RWPE2 (cell line): ENCODE results near the gene SIGLEC1.

Source experiments
- ATAC-seq: fragments of 200-7000 bp; cut with Tn5 transposase; 3 replicates; pipeline ENCODE4 v1.9.1; 2021; ENCODE audit warnings: low read depth
- DNase-seq: peaks from one replicate; pipeline ENCODE4 v3.0.0-alpha.2; 2020; ENCODE audit warnings: low spot score
- H3K27ac ChIP-seq: fragments of 450-650 bp; 2 replicates; pipeline ENCODE4 v1.5.1; 2017; ENCODE audit warnings: mild to moderate bottlenecking; ENCODE audit not compliant: poor library complexity, severe bottlenecking
- H3K27me3 ChIP-seq: fragments of 250-450 bp; sonication (Bioruptor Pico); 2 replicates; pipeline ENCODE4 v1.5.1; 2021; ENCODE audit warnings: mild to moderate bottlenecking, moderate library complexity; ENCODE audit not compliant: insufficient read depth, poor library complexity, severe bottlenecking
- H3K36me3 ChIP-seq: fragments of 250-450 bp; sonication (Bioruptor Pico); 2 replicates; pipeline ENCODE4 v1.5.1; 2020; ENCODE audit warnings: low read depth, mild to moderate bottlenecking, moderate library complexity
- H3K4me1 ChIP-seq: fragments of 250-450 bp; sonication (Bioruptor Pico); 2 replicates; pipeline ENCODE4 v1.5.1; 2021; ENCODE audit warnings: mild to moderate bottlenecking, moderate library complexity; ENCODE audit not compliant: insufficient read depth, poor library complexity, severe bottlenecking
- H3K4me3 ChIP-seq: fragments of 250-450 bp; sonication (Bioruptor Pico); 2 replicates; pipeline ENCODE4 v1.5.1; 2021; ENCODE audit warnings: mild to moderate bottlenecking, moderate library complexity; ENCODE audit not compliant: severe bottlenecking
- H3K9me3 ChIP-seq: fragments of 250-450 bp; sonication (Bioruptor Pico); 2 replicates; pipeline ENCODE4 v1.5.1; 2021; ENCODE audit warnings: mild to moderate bottlenecking, moderate library complexity; ENCODE audit not compliant: severe bottlenecking
- TF ChIP-seq, protein P1 (sequence below): fragments of 450-650 bp; IDR thresholded peaks from one replicate; pipeline ENCODE4 v1.5.1; 2017; ENCODE audit warnings: mild to moderate bottlenecking, moderate library complexity; ENCODE audit not compliant: poor library complexity, severe bottlenecking

Gene SIGLEC1

DNA sequence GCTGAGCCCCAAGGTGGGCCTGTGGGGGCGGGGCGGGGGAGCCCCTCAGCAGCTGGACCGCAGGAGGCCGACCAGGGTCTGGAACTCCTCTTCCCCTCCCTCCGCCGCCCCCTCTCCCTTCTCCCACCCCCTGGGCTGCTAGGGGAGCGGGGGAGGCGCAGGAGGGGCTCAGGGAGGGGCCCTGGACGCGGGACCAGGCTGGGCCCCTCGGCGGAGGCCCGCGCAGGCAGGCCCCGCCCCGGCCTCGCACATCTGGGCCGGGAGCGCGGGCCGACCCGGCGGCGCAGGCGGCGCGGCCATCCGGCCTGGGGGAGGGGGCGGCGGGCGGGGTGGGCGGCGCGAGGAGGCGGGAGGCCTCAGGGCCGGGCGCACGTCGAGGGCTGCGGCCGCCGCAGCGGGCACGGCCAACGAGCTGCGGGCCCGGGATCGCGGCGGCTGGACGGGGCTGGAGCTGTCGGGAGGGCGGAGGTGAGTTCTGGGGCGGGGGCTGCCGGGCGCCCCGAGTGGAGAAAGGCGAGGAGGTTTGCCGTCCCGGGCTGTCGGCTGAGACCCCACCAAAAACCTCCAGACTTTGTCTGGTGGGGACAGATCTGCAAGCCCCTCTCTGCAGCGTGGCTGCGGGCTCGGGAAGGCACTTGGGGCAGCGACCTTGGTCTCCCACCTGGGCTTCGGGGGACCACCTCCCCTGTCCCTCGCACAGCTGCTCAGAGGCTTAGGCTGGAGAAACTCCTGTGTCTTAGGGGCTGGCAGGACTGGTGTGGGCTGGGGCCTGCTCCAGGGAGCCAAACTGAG lies 20.1 kb upstream of the SIGLEC1 start, which contains the start of gene HSPA12B:
TSS of gene HSPA12B (plus strand) at position 359 of the 792 bp plus-strand sequence. CDS start 5,990 bp downstream, outside the sequence.
- ATAC-seq, result no peak
- H3K36me3 ChIP-seq, result no peaks in the 10 kb centered on the region
- TF ChIP-seq, protein P1, sequence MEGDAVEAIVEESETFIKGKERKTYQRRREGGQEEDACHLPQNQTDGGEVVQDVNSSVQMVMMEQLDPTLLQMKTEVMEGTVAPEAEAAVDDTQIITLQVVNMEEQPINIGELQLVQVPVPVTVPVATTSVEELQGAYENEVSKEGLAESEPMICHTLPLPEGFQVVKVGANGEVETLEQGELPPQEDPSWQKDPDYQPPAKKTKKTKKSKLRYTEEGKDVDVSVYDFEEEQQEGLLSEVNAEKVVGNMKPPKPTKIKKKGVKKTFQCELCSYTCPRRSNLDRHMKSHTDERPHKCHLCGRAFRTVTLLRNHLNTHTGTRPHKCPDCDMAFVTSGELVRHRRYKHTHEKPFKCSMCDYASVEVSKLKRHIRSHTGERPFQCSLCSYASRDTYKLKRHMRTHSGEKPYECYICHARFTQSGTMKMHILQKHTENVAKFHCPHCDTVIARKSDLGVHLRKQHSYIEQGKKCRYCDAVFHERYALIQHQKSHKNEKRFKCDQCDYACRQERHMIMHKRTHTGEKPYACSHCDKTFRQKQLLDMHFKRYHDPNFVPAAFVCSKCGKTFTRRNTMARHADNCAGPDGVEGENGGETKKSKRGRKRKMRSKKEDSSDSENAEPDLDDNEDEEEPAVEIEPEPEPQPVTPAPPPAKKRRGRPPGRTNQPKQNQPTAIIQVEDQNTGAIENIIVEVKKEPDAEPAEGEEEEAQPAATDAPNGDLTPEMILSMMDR, result no peak

GRCh38 chr20:3731944-3732326 lies 19.5 kb upstream of the SIGLEC1 start:
- no peak for DNase-seq
- Histone ChIP-seq H3K4me3 (no peak overlapping the region), H3K4me1 (peaks cover 15% of the 10 kb centered on the region), H3K27ac (no peak overlapping the region), H3K27me3 (no peaks in the 10 kb centered on the region), H3K9me3 (no peaks in the 10 kb centered on the region), H3K36me3 (no peaks in the 10 kb centered on the region)
- TF ChIP-seq, protein P1, result no peak
- no peak for ATAC-seq

More for the DNA sequence above, 20.1 kb upstream of the SIGLEC1 start, which contains the start of gene HSPA12B:
- Histone ChIP-seq H3K4me3 (no peak within 1 kb of the TSS), H3K27me3 (no peaks in the 10 kb centered on the region), H3K9me3 (no peaks in the 10 kb centered on the region), H3K4me1 (peaks cover 13% of the 10 kb centered on the region), H3K27ac (no peak within 1 kb of the TSS)
- no peak for DNase-seq

GRCh38 chr20:3730803-3731672 lies 18.6 kb upstream of the SIGLEC1 start:
- H3K4me3 ChIP-seq, result no peak overlapping the region
- no peak overlapping the region for H3K27ac ChIP-seq
- ATAC-seq (no peak), DNase-seq (no peak)
- no peaks in the 10 kb centered on the region for H3K27me3 ChIP-seq
- H3K4me1 ChIP-seq, result peaks cover 15% of the 10 kb centered on the region
- TF ChIP-seq, protein P1, result no peak
- no peaks in the 10 kb centered on the region for H3K9me3 ChIP-seq
- H3K36me3 ChIP-seq, result no peaks in the 10 kb centered on the region

DNA sequence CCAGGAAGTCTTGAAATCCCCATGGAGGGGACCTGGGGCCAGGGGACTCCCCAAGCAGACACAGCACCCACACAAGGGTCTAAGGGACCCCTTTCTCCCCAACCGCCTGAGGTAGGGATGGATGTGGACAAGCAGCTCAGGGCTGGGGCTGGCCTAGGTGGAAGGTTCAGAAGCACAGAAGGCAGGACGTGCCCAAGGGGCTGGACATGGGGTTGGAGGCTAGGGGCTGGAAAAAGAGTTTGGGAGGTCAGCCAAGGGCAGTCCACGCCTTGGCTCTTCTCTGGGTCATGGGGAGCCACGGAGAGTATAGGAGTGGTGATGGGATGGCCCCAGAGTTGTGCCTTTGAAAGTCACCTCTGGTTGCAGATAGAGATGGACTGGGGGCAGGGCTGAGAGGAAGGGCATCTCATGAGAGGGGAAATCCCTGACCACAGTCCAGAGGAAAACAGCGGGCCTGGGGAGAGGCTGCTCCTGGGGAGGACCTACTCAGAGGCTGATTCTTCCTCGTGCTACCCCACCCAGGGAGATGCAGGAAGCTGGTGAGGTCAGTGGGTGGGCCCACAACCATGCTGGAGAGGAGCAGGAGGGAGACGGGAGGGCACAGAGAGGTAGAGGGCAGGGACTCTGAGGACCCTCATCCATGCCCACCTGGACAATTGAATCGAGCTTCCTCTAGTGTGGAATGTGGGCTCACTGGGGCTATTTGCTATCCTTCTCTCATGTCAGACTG lies 17.6 kb upstream of the SIGLEC1 start:
- Histone ChIP-seq H3K4me3 (no peak overlapping the region), H3K27ac (no peak overlapping the region), H3K9me3 (no peaks in the 10 kb centered on the region), H3K4me1 (peaks cover 15% of the 10 kb centered on the region), H3K36me3 (no peaks in the 10 kb centered on the region), H3K27me3 (no peaks in the 10 kb centered on the region)
- ATAC-seq (no peak), DNase-seq (no peak)
- TF ChIP-seq, protein P1, result no peak
